Vagina (tissue), 2 donors: Measurements from ENCODE around the gene TP73. TPM values are rescaled to one million over a fixed set of nuclear protein-coding genes. Genes with fewer than 3 reads are reported as not detected.

ENCODE experiments used
- DNase-seq, 2 donors: peaks; one replicate each; pipeline ENCODE4 v3.0.0-alpha.2; 2017; ENCODE audit errors: extremely low spot score in 2 of 2
- H3K27ac ChIP-seq: fragments of 200-600 bp; sonication (generic); one replicate; pipeline ENCODE4 v1.5.1; 2019
- H3K27me3 ChIP-seq: fragments of 200-600 bp; sonication (generic); one replicate; pipeline ENCODE4 v1.5.1; 2019
- H3K36me3 ChIP-seq, 2 donors: fragments of 200-600 bp; sonication (generic); one replicate each; pipeline ENCODE4 v1.5.1; 2017 to 2019
- H3K4me1 ChIP-seq: fragments of 200-600 bp; sonication (generic); one replicate; pipeline ENCODE4 v1.5.1; 2019
- H3K4me3 ChIP-seq, 2 donors: fragments of 200-600 bp; sonication (generic); 1 replicate in 1 of 2; 2 replicates in 1 of 2; pipeline ENCODE4 v1.5.1; 2016 to 2019
- H3K9me3 ChIP-seq: fragments of 200-600 bp; sonication (generic); one replicate; pipeline ENCODE4 v1.5.1; 2019
- POLR2A ChIP-seq, 2 donors: fragments of 450-650 bp; IDR thresholded peaks; one replicate each; pipeline ENCODE4 v1.6.1; 2017; ENCODE audit warnings: antibody characterized with exemption in 2 of 2, mild to moderate bottlenecking in 2 of 2, moderate library complexity in 2 of 2
- POLR2AphosphoS5 ChIP-seq, 2 donors: sonication (generic); formaldehyde crosslinking; IDR thresholded peaks; one replicate each; pipeline ENCODE4 v1.9.0; 2017; ENCODE audit warnings: antibody characterized with exemption in 2 of 2, mild to moderate bottlenecking in 2 of 2, low read depth in 1 of 2; ENCODE audit not compliant: insufficient read depth in 1 of 2
- intact Hi-C: fragments of 100-400 bp; cut with DNase I; formaldehyde crosslinking; loops from one replicate; pipeline ENCODE4 v1.15.1; 2023
- total RNA-seq: library from RNA; depleted of rRNA; stranded (reverse); fragments of >200 nt; gene quantifications from one replicate; pipeline ENCODE4 v1.2.3, GENCODE V29; 2016
- TF ChIP-seq, protein P1 (sequence below), 3 experiments: fragments of 450-650 bp in 2 of 3; fragments of 200-600 bp in 1 of 3; sonication (generic) in 1 of 3; IDR thresholded peaks; one replicate each; pipeline ENCODE4 v1.5.1; 2017 to 2019; ENCODE audit warnings: antibody characterized with exemption in 3 of 3, mild to moderate bottlenecking in 2 of 3, moderate library complexity in 2 of 3

TP73 gene
- total RNA-seq, 1 donor from 2014 or later, result 8.1 TPM

DNA sequence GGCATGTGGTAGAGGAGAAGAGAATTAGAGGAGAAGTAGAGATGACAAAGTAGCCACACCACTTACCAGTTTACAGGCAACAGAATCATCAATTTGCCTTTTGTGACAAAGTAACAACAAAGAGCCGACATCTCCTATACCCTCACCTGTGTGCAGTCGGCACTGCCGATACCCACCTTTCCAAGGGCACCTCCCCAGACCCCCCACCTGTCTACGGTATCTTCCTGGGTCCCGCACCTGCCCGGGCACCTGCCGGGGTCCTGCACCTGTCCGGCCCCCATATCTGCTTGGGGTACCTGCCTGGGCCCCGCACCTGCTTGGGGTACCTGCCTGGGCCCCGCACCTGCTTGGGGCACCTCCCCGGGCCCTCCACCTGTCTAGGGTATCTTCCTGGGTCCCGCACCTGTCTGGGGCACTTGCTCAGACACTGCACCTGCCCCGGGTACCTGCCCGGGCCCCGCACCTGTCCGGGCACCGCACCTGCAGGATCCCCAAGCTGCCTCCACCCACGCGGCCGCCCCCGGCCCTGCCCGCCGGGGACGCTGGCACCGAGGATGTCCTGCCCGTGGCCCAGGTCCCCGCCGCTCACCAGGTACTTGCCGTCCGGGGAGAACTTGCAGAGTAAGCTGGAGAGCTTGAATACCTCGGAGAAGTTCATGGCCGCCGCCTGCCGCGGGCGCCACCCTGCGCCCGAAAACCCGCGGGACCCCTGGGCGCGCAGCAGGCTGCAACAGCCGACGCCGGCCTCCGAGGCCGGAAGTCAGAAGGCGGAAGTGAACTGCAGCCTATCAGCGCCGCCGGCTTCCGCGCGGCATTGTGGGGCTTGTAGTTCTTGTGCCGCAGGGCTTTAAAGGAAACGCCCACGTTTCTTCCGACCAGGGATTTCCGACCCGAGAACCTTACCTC, 2.7 kb upstream of the TP73 start, which contains the start of gene WRAP73:
Gene WRAP73, minus strand, starts transcription at position 762 of the 906 bp plus-strand sequence. Its CDS starts 104 bp downstream, at position 658.
- H3K27ac ChIP-seq, result no peak within 1 kb of the TSS
- H3K4me3 ChIP-seq, result peak within 1 kb of the TSS; percentile 76 to 81
- no peaks in the 10 kb centered on the region for H3K9me3 ChIP-seq
- peaks cover 14% of the 10 kb centered on the region for H3K27me3 ChIP-seq
- no peak for DNase-seq
- intact Hi-C loops, result no loop called here
- no peaks in the 10 kb centered on the region for H3K36me3 ChIP-seq
- H3K4me1 ChIP-seq, result peaks cover 33% of the 10 kb centered on the region
- TF ChIP-seq POLR2AphosphoS5 (IDR thresholded peaks at IDR 0.05; ENCODE audit: insufficient read depth in 1 of 2, low read depth in 1 of 2), result peak; percentile 75 to 87
- TF ChIP-seq POLR2A (IDR thresholded peaks at IDR 0.05), result peak in 1 of 2 donors; percentile 43
- TF ChIP-seq, protein P1, sequence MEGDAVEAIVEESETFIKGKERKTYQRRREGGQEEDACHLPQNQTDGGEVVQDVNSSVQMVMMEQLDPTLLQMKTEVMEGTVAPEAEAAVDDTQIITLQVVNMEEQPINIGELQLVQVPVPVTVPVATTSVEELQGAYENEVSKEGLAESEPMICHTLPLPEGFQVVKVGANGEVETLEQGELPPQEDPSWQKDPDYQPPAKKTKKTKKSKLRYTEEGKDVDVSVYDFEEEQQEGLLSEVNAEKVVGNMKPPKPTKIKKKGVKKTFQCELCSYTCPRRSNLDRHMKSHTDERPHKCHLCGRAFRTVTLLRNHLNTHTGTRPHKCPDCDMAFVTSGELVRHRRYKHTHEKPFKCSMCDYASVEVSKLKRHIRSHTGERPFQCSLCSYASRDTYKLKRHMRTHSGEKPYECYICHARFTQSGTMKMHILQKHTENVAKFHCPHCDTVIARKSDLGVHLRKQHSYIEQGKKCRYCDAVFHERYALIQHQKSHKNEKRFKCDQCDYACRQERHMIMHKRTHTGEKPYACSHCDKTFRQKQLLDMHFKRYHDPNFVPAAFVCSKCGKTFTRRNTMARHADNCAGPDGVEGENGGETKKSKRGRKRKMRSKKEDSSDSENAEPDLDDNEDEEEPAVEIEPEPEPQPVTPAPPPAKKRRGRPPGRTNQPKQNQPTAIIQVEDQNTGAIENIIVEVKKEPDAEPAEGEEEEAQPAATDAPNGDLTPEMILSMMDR (IDR thresholded peaks at IDR 0.05), result no peak

DNA sequence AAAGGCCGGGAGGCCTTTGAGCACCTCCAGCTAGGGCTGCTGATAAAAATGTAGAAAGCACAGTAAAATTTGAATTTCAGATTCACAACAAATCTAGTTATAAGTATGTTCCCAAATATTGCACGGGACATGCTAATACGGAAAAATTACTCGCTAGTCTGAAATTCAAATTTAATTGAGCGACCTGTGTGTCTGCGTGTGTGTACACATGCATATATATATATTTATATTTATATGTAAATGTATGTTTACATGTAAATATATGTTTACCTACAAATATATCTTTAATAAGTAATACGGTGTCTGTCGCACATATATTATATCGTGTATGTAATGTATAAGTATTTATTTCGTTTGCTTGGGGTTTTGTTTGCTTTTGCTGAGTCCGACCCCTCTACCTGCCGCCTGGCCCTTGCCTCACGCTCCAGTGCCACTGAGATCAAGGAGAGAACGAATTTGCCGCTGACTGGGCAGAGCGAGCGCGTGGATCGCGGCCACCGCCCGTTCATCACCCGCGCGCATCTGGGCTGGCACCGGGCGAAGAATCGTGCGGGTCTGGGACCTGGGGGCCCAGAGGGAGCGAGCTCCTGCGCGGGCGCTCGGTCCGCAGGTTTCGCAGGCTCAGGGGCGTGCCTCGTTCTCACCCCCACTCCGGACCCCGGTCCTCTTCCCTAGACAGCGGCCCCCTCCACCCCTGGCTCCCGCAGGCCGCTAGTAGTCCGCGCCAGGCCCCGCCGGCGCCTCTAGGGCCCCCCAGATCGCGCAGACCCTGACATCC, 1.9 kb upstream of the TP73 start:
- peak in 1 of 2 donors; percentile 5 for TF ChIP-seq POLR2AphosphoS5 (IDR thresholded peaks at IDR 0.05; ENCODE audit: insufficient read depth in 1 of 2, low read depth in 1 of 2)
- TF ChIP-seq POLR2A (IDR thresholded peaks at IDR 0.05), result no peak
- TF ChIP-seq, protein P1 (IDR thresholded peaks at IDR 0.05), result no peak
- Histone ChIP-seq H3K4me1 (peaks cover 33% of the 10 kb centered on the region), H3K27me3 (peaks cover 14% of the 10 kb centered on the region)

DNA sequence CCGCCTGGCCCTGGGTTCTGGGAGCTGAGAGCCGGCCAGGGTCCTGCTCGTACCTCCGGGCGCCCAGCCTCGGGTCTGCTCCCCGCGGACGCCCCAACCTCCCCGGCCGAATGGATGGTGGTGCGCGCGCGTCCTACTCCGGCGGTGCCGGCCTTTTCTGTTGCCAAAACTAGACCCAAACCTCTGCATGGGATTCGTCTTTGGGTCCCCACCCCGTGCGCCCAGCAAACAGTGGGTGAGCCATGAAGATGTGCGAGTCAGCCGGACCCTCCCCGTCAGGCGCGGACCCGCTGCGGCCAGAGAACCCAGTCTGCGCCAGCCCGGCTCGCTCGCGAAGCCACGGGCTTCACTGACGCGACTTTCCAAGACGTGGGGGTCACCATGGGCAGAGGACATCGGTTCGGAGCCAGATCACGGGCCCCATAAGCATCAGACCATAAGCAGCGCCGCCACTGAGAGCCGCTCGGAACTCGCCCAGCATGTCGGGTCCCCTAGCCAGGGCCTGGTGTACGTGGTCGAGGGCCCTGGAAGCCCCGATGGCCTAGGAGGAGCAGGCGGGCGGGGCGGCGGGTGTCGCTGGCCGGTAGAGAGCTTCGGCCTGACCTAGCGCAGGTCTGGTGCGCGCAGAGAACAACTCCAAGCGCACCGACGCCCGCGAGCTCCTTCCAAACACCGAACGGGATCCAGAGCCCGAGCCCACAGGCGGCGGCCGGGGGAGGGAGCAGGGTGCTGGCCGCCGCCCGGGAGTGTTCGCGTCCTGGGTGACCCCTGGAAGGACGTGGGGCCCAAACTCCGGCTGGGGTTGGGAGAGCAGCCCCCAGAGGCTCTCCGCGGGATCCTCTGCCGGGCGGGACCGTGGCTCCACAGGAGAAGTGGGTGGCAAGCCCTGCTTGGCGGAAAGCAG, 1.0 kb upstream of the TP73 start:
- intact Hi-C loops, result no loop called here

More for the DNA sequence above, 1.9 kb upstream of the TP73 start:
- Histone ChIP-seq H3K27ac (no peak overlapping the region), H3K4me3 (peak overlapping the region; percentile 76 to 81), H3K9me3 (no peaks in the 10 kb centered on the region), H3K36me3 (no peaks in the 10 kb centered on the region)
- no peak for DNase-seq
- intact Hi-C loops, result no loop called here

DNA sequence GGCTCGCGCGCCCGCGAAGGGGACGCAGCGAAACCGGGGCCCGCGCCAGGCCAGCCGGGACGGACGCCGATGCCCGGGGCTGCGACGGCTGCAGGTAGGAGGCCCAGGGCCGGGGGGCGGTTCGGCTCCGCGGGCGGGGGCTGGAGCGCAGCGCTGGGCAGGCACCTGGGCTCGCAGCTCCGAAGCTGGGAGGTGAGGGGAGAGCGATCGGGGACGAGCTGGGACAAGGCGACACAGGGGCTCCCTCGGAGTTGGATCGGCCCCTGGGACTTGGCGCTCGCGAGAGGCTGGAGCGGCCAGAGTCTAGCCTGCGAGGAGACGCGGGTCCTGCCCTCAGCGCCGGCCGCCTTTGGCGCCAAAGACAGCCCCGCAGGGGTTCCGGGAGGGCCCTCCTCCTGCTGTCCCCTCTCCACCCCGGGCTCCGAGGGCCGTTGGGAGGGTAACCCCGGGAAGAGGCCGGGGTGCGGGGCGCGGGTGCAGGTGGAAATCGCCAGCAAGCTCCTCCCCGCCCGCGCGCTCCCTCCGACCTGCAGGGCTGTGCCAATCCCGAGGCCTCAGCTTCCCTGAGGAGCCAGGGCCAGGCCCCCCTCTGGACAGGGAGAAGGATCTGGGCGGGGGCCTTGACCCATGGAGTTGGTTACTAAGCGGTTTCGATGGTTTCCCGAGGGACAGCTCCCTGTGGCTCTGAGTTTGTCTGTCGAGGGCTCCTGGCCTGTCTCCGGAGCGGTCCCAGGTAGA, 401 bp downstream of the TP73 start:
- H3K9me3 ChIP-seq, result no peaks in the 10 kb centered on the region
- TF ChIP-seq POLR2AphosphoS5 (IDR thresholded peaks at IDR 0.05; ENCODE audit: insufficient read depth in 1 of 2, low read depth in 1 of 2) (no peak), POLR2A (IDR thresholded peaks at IDR 0.05) (no peak)
- TF ChIP-seq, protein P1 (IDR thresholded peaks at IDR 0.05), result no peak
- no peaks in the 10 kb centered on the region for H3K36me3 ChIP-seq
- H3K4me3 ChIP-seq, result peak overlapping the region; percentile 30 to 45
- H3K4me1 ChIP-seq, result peaks cover 33% of the 10 kb centered on the region
- DNase-seq, result no peak
- peaks cover 14% of the 10 kb centered on the region for H3K27me3 ChIP-seq
- intact Hi-C loops, result no loop called here
- H3K27ac ChIP-seq, result no peak overlapping the region

More for the DNA sequence above, 1.0 kb upstream of the TP73 start:
- Histone ChIP-seq H3K27ac (no peak overlapping the region), H3K4me1 (peaks cover 33% of the 10 kb centered on the region), H3K4me3 (peak overlapping the region; percentile 30 to 45), H3K27me3 (peaks cover 14% of the 10 kb centered on the region), H3K9me3 (no peaks in the 10 kb centered on the region), H3K36me3 (no peaks in the 10 kb centered on the region)
- no peak for DNase-seq
- TF ChIP-seq POLR2AphosphoS5 (IDR thresholded peaks at IDR 0.05; ENCODE audit: insufficient read depth in 1 of 2, low read depth in 1 of 2), result no peak
- TF ChIP-seq, protein P1 (IDR thresholded peaks at IDR 0.05), result no peak
- TF ChIP-seq POLR2A (IDR thresholded peaks at IDR 0.05), result no peak
